ENCODE results near the gene TSPAN32.

DNA sequence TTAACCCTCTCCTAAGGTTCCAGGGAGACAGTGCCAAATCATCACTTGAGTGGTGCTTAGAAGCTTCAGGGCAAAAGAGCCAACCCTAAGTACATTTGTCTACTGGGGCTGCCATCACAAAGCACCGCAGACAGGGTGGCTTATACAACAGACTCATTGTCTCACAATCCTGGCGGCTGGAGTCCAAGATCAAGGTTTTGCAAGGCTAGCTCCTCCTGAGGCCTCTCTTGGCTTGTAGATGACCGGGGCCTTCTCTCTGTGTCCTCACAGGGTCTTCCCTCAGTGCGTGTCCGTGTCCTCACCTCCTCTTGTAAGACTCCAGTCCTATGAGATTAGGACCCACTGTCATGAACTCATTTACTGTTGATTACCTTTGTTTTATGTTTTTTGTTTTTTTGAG is 41.2 kb downstream of the TSPAN32 start:
- TF ChIP-seq ZNF423 (tag by site-specific recombination; IDR thresholded peaks at IDR 0.05) (no peak), MYNN (tag by site-specific recombination; IDR thresholded peaks at IDR 0.05; ENCODE audit: borderline replicate concordance) (no peak), ZNF707 (tag by site-specific recombination; IDR thresholded peaks at IDR 0.05) (no peak), ZNF274 (IDR thresholded peaks at IDR 0.05; ENCODE audit: low read length) (no peak), ZNF274 (tag by site-specific recombination; IDR thresholded peaks at IDR 0.05; ENCODE audit: borderline replicate concordance) (no peak), ZBTB48 (tag by site-specific recombination; IDR thresholded peaks at IDR 0.05) (no peak), ZNF121 (tag by site-specific recombination; IDR thresholded peaks at IDR 0.05) (no peak), HOXD13 (CRISPR knock-in tag; IDR thresholded peaks at IDR 0.05; ENCODE audit: borderline replicate concordance) (no peak), ZNF174 (tag by site-specific recombination; IDR thresholded peaks at IDR 0.05) (no peak), YY1 (tag by site-specific recombination; IDR thresholded peaks at IDR 0.05) (no peak)
- TF ChIP-seq, protein P1, sequence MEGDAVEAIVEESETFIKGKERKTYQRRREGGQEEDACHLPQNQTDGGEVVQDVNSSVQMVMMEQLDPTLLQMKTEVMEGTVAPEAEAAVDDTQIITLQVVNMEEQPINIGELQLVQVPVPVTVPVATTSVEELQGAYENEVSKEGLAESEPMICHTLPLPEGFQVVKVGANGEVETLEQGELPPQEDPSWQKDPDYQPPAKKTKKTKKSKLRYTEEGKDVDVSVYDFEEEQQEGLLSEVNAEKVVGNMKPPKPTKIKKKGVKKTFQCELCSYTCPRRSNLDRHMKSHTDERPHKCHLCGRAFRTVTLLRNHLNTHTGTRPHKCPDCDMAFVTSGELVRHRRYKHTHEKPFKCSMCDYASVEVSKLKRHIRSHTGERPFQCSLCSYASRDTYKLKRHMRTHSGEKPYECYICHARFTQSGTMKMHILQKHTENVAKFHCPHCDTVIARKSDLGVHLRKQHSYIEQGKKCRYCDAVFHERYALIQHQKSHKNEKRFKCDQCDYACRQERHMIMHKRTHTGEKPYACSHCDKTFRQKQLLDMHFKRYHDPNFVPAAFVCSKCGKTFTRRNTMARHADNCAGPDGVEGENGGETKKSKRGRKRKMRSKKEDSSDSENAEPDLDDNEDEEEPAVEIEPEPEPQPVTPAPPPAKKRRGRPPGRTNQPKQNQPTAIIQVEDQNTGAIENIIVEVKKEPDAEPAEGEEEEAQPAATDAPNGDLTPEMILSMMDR (tag by site-specific recombination; IDR thresholded peaks at IDR 0.05): no peak
- TF ChIP-seq, protein P2, sequence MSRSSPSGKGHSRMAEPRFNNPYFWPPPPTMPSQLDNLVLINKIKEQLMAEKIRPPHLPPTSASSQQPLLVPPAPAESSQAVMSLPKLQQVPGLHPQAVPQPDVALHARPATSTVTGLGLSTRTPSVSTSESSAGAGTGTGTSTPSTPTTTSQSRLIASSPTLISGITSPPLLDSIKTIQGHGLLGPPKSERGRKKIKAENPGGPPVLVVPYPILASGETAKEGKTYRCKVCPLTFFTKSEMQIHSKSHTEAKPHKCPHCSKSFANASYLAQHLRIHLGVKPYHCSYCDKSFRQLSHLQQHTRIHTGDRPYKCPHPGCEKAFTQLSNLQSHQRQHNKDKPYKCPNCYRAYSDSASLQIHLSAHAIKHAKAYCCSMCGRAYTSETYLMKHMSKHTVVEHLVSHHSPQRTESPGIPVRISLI (tag by site-specific recombination; IDR thresholded peaks at IDR 0.05): no peak
- TF ChIP-seq, protein P3, sequence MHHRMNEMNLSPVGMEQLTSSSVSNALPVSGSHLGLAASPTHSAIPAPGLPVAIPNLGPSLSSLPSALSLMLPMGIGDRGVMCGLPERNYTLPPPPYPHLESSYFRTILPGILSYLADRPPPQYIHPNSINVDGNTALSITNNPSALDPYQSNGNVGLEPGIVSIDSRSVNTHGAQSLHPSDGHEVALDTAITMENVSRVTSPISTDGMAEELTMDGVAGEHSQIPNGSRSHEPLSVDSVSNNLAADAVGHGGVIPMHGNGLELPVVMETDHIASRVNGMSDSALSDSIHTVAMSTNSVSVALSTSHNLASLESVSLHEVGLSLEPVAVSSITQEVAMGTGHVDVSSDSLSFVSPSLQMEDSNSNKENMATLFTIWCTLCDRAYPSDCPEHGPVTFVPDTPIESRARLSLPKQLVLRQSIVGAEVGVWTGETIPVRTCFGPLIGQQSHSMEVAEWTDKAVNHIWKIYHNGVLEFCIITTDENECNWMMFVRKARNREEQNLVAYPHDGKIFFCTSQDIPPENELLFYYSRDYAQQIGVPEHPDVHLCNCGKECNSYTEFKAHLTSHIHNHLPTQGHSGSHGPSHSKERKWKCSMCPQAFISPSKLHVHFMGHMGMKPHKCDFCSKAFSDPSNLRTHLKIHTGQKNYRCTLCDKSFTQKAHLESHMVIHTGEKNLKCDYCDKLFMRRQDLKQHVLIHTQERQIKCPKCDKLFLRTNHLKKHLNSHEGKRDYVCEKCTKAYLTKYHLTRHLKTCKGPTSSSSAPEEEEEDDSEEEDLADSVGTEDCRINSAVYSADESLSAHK (tag by site-specific recombination; IDR thresholded peaks at IDR 0.05): no peak
- TF ChIP-seq, protein P4, sequence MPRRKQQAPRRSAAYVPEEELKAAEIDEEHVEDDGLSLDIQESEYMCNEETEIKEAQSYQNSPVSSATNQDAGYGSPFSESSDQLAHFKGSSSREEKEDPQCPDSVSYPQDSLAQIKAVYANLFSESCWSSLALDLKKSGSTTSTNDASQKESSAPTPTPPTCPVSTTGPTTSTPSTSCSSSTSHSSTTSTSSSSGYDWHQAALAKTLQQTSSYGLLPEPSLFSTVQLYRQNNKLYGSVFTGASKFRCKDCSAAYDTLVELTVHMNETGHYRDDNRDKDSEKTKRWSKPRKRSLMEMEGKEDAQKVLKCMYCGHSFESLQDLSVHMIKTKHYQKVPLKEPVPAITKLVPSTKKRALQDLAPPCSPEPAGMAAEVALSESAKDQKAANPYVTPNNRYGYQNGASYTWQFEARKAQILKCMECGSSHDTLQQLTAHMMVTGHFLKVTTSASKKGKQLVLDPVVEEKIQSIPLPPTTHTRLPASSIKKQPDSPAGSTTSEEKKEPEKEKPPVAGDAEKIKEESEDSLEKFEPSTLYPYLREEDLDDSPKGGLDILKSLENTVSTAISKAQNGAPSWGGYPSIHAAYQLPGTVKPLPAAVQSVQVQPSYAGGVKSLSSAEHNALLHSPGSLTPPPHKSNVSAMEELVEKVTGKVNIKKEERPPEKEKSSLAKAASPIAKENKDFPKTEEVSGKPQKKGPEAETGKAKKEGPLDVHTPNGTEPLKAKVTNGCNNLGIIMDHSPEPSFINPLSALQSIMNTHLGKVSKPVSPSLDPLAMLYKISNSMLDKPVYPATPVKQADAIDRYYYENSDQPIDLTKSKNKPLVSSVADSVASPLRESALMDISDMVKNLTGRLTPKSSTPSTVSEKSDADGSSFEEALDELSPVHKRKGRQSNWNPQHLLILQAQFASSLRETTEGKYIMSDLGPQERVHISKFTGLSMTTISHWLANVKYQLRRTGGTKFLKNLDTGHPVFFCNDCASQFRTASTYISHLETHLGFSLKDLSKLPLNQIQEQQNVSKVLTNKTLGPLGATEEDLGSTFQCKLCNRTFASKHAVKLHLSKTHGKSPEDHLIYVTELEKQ (tag by site-specific recombination; IDR thresholded peaks at IDR 0.05; ENCODE audit: borderline replicate concordance): no peak
